ENCODE data around the gene INSM1. TPM values are rescaled to one million over a fixed set of nuclear protein-coding genes. Genes with fewer than 3 reads are reported as not detected.

The INSM1 gene
- total RNA-seq, 4 donors from 2014 or later, result not detected

- no peak for ATAC-seq
- in situ Hi-C loops (cut with MboI; ENCODE audit: low sequenced_read_pairs in 4 of 4), result no loop called here
- intact Hi-C loops (cut with DNase I; ENCODE audit: low total_unique reads), result no loop called here
- H3K4me3 ChIP-seq, result no peak overlapping the region
- no peak for TF ChIP-seq CTCF (IDR thresholded peaks at IDR 0.05 in 4 of 5, conservative IDR thresholded peaks at IDR 0.05 in 1 of 5)
- no peak for TF ChIP-seq POLR2A (IDR thresholded peaks at IDR 0.05)
- H3K27me3 ChIP-seq, result no peaks in the 10 kb centered on the region
- no peak overlapping the region for H3K27ac ChIP-seq
- peaks cover 0 to 10% of the 10 kb centered on the region in 2 donors for H3K36me3 ChIP-seq
- no peaks in the 10 kb centered on the region for H3K9me3 ChIP-seq
- peaks cover 0 to 8% of the 10 kb centered on the region in 2 donors for H3K4me1 ChIP-seq
- no peak for DNase-seq
Observed at GRCh38 chr20:20411402-20411801, 43.5 kb downstream of the INSM1 start.

- intact Hi-C loops (cut with DNase I; ENCODE audit: low total_unique reads) (no loop called here), in situ Hi-C loops (cut with MboI; ENCODE audit: low sequenced_read_pairs in 4 of 4) (no loop called here)
- H3K27ac ChIP-seq, result no peak overlapping the region
- ATAC-seq (no peak), DNase-seq (no peak)
- peaks cover 0 to 8% of the 10 kb centered on the region in 2 donors for H3K4me1 ChIP-seq
- TF ChIP-seq POLR2A (IDR thresholded peaks at IDR 0.05), result no peak
- no peak for TF ChIP-seq CTCF (IDR thresholded peaks at IDR 0.05 in 4 of 5, conservative IDR thresholded peaks at IDR 0.05 in 1 of 5)
- H3K27me3 ChIP-seq, result no peaks in the 10 kb centered on the region
- H3K9me3 ChIP-seq, result no peaks in the 10 kb centered on the region
- no peak overlapping the region for H3K4me3 ChIP-seq
- peaks cover 0 to 10% of the 10 kb centered on the region in 2 donors for H3K36me3 ChIP-seq
Observed at GRCh38 chr20:20411836-20412235, 43.9 kb downstream of the INSM1 start.

GRCh38 chr20:20412750-20413149 lies 44.8 kb downstream of the INSM1 start:
- ATAC-seq, result no peak
- intact Hi-C loops (cut with DNase I; ENCODE audit: low total_unique reads) (no loop called here), in situ Hi-C loops (cut with MboI; ENCODE audit: low sequenced_read_pairs in 4 of 4) (no loop called here)
- no peaks in the 10 kb centered on the region for H3K27me3 ChIP-seq
- no peak overlapping the region for H3K27ac ChIP-seq
- peaks cover 0 to 8% of the 10 kb centered on the region in 2 donors for H3K4me1 ChIP-seq
- no peak for DNase-seq
- no peak overlapping the region for H3K4me3 ChIP-seq
- TF ChIP-seq CTCF (IDR thresholded peaks at IDR 0.05 in 4 of 5, conservative IDR thresholded peaks at IDR 0.05 in 1 of 5) (no peak), POLR2A (IDR thresholded peaks at IDR 0.05) (no peak)
- H3K9me3 ChIP-seq, result no peaks in the 10 kb centered on the region
- H3K36me3 ChIP-seq, result peaks cover 0 to 2% of the 10 kb centered on the region in 2 donors

- ATAC-seq (no peak), DNase-seq (no peak)
- no peaks in the 10 kb centered on the region for H3K27me3 ChIP-seq
- no peaks in the 10 kb centered on the region for H3K36me3 ChIP-seq
- in situ Hi-C loops (cut with MboI; ENCODE audit: low sequenced_read_pairs in 4 of 4) (no loop called here), intact Hi-C loops (cut with DNase I; ENCODE audit: low total_unique reads) (no loop called here)
- peaks cover 0 to under 1% of the 10 kb centered on the region in 2 donors for H3K4me1 ChIP-seq
- H3K9me3 ChIP-seq, result no peaks in the 10 kb centered on the region
- no peak overlapping the region for H3K4me3 ChIP-seq
- H3K27ac ChIP-seq, result no peak overlapping the region
- TF ChIP-seq CTCF (IDR thresholded peaks at IDR 0.05 in 4 of 5, conservative IDR thresholded peaks at IDR 0.05 in 1 of 5) (no peak), POLR2A (IDR thresholded peaks at IDR 0.05) (no peak)
Observed at GRCh38 chr20:20413810-20414281, 45.9 kb downstream of the INSM1 start.

GRCh38 chr20:20414640-20415220 lies 46.8 kb downstream of the INSM1 start:
- H3K36me3 ChIP-seq, result no peaks in the 10 kb centered on the region
- ATAC-seq, result no peak
- no peak for TF ChIP-seq POLR2A (IDR thresholded peaks at IDR 0.05)
- TF ChIP-seq CTCF (IDR thresholded peaks at IDR 0.05 in 4 of 5, conservative IDR thresholded peaks at IDR 0.05 in 1 of 5), result no peak
- in situ Hi-C loops (cut with MboI; ENCODE audit: low sequenced_read_pairs in 4 of 4), result no loop called here
- H3K4me3 ChIP-seq, result no peak overlapping the region
- H3K4me1 ChIP-seq, result no peaks in the 10 kb centered on the region
- no peaks in the 10 kb centered on the region for H3K27me3 ChIP-seq
- H3K9me3 ChIP-seq, result no peaks in the 10 kb centered on the region
- no peak for DNase-seq
- intact Hi-C loops (cut with DNase I; ENCODE audit: low total_unique reads), result no loop called here
- H3K27ac ChIP-seq, result no peak overlapping the region

Measured in gastrocnemius medialis (tissue), 4 donors.